Tongue (tissue), 2 donors: ENCODE measurements around the gene PI16. TPM values are rescaled to one million over a fixed set of nuclear protein-coding genes. Genes with fewer than 3 reads are reported as not detected.

Source experiments
- DNase-seq: peaks from one replicate; pipeline ENCODE4 v3.0.0-alpha.2; 2015
- total RNA-seq: library from RNA; depleted of rRNA; stranded (reverse); fragments of >200 nt; gene quantifications from one replicate; pipeline ENCODE4 v1.2.3, GENCODE V29; 2014

Gene PI16
- total RNA-seq, 1 donor from 2014 or later: 25.3 TPM

DNA sequence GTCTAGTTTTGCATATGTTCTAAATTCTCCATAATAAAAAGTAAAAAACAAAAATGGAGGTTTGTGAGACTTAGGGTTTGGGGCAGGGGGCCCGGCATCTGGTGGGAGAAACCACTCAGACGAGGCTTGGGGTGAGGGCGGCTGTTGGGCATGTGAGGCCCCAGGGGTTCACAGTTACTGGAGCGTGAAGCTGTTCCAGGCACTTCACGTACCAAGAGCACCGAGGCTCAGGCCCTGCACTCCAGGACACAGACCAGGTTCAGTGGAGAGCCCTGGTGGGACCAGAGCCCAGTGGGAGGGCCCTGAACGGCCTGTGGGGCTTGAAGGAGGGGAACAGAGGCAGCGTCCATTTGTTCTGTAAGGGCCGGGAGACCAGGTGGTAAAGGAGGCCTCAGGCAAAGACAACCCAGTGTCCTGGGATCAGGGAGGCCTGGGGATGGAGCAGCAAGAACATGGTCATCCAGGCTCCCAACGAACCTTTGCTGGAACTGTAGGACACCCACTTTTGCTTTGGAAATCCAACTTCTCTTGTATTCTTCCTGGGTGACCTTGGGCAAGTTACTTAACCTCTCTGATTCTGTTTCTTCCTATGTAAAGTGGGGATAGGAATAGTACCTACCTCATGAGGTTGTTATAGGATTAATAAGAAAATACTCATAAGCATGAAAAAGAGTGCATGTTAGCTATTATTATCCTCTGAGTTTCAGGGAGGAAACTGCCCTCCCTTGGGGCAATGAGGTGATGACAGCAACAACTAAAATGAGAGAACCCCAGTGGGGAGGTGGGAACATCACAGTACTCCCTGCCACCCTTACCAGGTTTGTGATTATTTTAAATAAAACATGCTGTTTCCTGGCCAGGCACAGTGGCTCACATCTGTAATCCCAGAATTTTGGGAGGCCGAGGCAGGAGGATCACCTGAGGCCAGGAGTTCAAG, 49.8 kb downstream of the PI16 start:
- no peak for DNase-seq

GRCh38 chr6:37005061-37005810, 50.7 kb downstream of the PI16 start, which contains the start of gene FGD2:
TSS of gene FGD2 (plus strand) at chr6:37005655. CDS start at chr6:37005818, 163 bp downstream.
- DNase-seq: no peak

DNA sequence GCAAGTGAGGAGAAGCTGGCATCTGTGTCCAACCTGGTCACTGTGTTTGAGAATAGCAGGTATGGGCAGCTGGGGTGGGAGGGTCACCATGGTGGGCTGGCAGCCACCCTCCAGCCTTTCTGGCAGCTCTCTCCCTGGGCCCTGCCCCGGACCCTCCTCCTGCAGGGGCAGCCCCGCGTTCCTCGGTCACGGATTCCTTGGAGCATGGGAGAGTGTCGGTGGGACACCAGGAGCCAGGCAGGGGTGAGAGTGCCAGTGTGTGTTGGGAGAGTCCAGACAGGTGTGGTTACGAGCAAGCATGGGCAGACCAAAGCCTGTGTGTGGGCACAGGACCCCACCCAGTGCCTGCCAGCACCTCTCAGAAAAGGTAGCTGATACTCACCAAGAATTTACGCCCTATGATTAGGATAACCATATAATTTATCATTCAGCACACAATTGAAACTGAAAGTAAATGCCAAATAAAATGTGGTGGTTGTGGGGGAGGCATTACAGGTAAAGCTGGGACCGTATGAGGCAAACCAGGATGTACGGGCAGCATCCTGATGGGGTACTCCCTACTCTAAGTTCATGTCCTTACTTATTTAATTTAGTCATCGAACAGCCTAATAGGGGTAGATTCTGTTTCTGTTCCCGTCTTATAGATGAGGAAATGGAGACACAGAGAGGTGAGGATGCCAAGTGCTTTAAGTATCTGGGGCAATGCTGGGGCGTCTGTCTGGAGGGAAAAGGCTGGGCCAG, 51.5 kb downstream of the PI16 start:
- DNase-seq: no peak

DNA sequence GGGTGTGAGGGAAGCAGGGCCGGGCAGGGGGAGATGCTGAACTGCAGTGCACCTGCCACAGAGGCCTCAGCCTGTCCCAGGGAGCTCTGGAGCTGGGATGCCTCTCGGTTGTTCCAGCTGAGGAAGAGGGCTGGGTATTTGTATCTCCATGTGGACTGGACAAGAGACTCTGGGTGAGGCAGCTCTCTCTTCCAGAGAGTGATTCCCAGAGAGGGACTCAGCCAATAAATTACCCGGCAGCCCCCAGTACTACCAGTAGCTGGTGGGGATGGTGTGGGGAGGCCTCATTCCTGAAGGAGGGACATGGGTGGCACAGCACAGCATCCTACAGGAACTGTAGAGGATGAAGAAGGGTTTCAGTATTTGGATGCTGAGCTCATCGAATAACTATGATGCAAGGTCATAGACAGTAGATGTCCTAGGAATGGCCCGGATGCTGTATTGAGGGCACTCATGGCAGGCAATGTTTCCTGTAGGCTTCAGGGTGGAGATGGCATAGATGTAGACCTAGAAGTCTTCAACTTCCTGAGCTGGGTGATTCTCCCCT, 52.3 kb downstream of the PI16 start:
- DNase-seq: no peak

- no peak for DNase-seq
These were observed 53.0 kb downstream of the PI16 start for GRCh38 chr6:37007340-37008043.

GRCh38 chr6:37008484-37009465, 54.2 kb downstream of the PI16 start:
- no peak for DNase-seq

DNA sequence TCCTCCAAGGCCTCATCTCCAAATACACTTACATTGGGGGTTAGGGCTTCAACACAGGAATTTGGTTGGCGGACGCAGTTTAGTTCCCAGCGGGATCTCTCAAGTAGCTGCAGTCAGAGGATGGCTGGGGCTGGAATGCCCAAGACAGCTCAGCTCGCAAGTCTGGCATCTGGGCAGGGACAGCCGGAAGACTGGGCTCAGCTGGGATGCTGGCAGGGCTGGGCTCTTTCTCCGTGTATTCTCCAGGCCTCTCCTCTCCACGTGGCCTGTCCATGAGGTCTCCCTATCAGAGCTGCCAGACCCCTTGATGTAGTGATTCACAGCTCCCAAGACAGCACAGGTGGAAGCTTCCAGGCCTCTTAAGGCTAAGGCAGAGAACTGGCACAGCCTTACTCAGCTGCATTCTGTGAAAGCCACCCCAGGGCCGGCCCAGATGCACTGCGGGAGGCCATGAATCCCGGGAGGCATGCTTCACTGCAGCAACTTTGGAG, 55.9 kb downstream of the PI16 start:
- DNase-seq: peak; percentile 31

DNA sequence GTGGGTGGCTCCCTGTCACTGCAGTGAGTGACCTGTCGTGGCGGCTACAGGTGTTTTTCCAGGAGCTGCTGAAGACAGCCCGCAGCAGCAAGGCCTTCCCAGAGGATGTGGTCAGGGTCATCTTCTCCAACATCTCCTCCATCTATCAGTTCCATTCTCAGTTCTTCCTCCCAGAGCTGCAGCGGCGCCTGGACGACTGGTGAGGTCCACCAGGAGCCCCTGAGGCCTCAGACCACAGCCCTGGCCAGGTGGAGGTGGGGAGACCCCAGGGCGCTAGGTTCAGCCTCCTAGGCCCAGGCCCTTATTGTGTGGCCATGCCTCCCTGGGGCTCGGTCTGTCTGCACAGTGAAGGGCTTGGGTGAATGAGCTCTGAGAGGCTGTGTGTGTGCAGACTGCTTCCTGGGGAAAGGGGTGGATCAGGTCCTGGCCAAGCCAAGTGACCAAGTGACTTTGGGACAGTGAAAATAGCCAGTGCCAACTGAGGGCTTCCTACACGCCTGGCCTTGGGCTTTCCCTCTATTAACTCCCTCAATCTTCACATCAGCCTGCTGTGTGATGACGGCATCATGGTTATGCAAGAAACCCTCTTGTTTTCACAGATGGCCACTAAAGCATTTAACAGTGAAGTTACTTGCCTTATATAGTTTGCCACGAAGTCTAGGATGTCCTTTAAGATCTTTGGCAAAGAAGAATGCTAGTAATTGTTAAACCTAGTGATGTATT, 57.3 kb downstream of the PI16 start:
- no peak for DNase-seq

- DNase-seq: no peak
These were observed 59.3 kb downstream of the PI16 start for GRCh38 chr6:37013516-37014491.

Other genes starting within 250 kb of the PI16 start
- 8.7 TPM for gene CPNE5, start 115.3 kb upstream of the PI16 start, total RNA-seq
- 29.1 TPM for gene PPIL1, start 79.9 kb upstream of the PI16 start, total RNA-seq
- gene C6orf89, start 68.8 kb upstream of the PI16 start, total RNA-seq: 40.0 TPM
- gene MTCH1, start 31.5 kb downstream of the PI16 start, total RNA-seq: 157 TPM
- 13.1 TPM for gene FGD2, start 50.9 kb downstream of the PI16 start, total RNA-seq
- 34.1 TPM for gene PIM1, start 215.4 kb downstream of the PI16 start, total RNA-seq